ENCODE data around the gene RAI1. TPM values are rescaled to one million over a fixed set of nuclear protein-coding genes. Genes with fewer than 3 reads are reported as not detected.

The RAI1 gene
- total RNA-seq, 4 donors from 2014 or later, result 17.0 to 36.3 (median 22.3) TPM

DNA sequence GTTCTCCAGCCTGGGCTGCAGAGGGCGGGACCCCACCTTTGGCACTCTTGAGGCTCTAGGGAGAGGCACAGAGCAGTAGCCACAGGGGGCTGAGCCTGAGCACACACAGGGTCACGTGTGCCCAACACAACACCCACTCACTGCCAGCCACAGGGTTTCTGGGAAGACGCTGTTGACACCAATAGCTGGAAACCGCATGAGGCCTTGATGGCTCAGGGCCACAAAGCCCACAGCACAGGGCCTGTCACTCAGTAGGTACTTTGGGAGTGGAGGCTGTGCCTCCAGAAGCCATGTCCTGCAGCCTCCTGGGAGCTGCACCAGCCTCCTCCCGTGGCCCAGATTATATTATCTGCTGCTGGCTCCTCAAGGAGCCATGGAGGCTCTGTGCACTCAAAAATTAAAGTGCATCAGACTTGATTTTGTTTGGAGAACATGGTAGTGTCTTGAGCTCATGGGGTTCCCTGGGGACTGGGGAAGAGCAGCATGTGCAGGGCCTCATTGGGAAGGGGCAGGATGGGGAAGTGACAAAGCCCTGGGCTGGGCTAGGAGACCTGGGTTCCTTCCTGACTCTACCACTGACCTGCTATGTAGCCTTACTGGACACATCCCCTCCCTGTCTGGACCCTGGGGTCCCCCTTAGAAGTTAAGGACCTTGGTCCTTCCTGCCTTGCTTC lies 168.0 kb downstream of the RAI1 start:
- Histone ChIP-seq H3K4me3 (no peak overlapping the region), H3K36me3 (peaks cover 0 to 79% (median 4%) of the 10 kb centered on the region in 3 donors), H3K27ac (peak overlapping the region; percentile 65 to 82 (median 72)), H3K9me3 (no peaks in the 10 kb centered on the region), H3K27me3 (no peaks in the 10 kb centered on the region), H3K4me1 (peaks cover 23 to 73% (median 28%) of the 10 kb centered on the region in 3 donors)
- intact Hi-C loops (cut with DNase I), result no loop called here
- WGBS, 2 donors, result 20 to 33% methylated on average over 1 to 2 of the region's 5 CpGs
- TF ChIP-seq POLR2A (IDR thresholded peaks at IDR 0.05), result no peak
- TF ChIP-seq, protein P1, sequence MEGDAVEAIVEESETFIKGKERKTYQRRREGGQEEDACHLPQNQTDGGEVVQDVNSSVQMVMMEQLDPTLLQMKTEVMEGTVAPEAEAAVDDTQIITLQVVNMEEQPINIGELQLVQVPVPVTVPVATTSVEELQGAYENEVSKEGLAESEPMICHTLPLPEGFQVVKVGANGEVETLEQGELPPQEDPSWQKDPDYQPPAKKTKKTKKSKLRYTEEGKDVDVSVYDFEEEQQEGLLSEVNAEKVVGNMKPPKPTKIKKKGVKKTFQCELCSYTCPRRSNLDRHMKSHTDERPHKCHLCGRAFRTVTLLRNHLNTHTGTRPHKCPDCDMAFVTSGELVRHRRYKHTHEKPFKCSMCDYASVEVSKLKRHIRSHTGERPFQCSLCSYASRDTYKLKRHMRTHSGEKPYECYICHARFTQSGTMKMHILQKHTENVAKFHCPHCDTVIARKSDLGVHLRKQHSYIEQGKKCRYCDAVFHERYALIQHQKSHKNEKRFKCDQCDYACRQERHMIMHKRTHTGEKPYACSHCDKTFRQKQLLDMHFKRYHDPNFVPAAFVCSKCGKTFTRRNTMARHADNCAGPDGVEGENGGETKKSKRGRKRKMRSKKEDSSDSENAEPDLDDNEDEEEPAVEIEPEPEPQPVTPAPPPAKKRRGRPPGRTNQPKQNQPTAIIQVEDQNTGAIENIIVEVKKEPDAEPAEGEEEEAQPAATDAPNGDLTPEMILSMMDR (IDR thresholded peaks at IDR 0.05), result no peak
- no peak for DNase-seq

DNA sequence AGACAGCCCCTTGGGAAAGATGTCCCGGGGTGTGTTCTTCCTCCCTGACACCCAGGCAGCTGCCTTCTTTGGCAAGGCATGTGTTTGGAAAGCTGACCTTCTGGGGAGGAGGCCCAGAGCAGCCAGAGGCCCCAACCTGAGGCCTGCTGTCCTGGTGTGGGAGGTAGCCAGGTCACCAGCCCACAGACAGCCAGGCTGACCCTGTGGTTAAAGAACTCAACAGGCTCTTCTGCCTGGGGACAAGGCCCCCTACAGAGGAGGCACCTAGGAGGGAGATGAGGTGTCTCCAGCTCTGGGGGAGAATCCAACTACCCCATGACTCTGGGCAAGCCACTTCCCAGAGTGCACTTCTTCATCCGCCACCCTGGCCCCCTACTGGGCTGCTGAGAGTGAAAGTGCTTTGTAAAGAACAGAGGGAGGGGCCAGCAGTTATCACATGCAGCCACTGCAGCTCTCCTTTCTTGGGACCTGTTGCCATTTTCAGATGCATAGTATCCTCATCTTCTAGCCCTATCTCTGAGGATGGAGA lies 168.7 kb downstream of the RAI1 start:
- H3K27me3 ChIP-seq, result no peaks in the 10 kb centered on the region
- no peak for DNase-seq
- H3K36me3 ChIP-seq, result peaks cover 0 to 79% (median 4%) of the 10 kb centered on the region in 3 donors
- no peak for TF ChIP-seq POLR2A (IDR thresholded peaks at IDR 0.05)
- TF ChIP-seq, protein P1 (IDR thresholded peaks at IDR 0.05), result peak in 2 of 6 experiments; percentile 14 to 17
- no peak overlapping the region for H3K4me3 ChIP-seq
- peaks cover 25 to 74% (median 32%) of the 10 kb centered on the region in 3 donors for H3K4me1 ChIP-seq
- no peaks in the 10 kb centered on the region for H3K9me3 ChIP-seq
- WGBS, 2 donors, result 33% methylated on average over 1 of the region's 2 CpGs; no CpG with 5 or more reads in 1 of the 2 donors
- intact Hi-C loops (cut with DNase I), result no loop called here
- peak overlapping the region; percentile 65 to 82 (median 72) for H3K27ac ChIP-seq

DNA sequence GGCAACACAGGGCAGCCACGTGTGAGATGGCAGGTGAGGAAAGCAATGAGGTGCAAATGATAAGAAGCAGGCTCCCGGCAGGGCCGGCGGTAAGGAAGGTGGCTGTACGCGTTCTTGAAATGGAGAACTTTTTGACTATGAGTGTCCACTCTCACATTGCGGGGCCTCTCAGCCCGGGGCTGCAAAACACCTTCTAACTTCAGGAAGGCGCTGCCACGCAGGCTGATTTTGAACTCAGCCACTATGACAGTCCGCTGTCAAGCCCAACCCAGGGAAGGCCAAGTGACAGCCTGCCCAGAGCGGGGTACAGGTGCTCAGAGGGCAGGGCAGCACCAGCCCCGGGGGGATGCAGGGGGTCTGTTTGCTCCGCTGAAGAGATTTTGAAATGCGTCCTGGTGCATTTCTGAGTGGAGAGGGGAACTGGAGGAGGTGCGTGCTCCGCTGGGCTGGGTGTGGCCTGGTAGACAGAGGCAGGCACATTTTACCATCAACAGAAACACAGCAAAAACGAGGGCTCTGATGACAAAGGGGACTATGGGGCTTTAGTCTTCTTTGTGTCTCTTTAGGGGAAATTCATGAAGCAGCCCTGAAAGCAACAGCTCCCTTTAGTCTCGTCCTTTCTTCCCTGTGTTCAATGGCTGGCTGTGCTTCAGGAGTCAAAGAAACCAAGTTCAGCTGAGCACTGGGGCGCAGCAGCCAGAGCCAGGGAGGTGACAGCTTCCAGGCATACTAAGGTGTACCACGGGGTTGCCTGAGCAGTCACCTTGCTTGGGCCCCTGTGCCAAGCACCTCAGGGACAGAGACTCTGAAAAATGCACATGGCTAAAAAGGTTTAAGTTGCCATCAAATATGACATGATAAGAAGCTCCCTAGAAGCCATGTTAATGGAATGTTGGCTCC lies 170.1 kb downstream of the RAI1 start:
- peaks cover 34 to 79% (median 37%) of the 10 kb centered on the region in 3 donors for H3K4me1 ChIP-seq

DNA sequence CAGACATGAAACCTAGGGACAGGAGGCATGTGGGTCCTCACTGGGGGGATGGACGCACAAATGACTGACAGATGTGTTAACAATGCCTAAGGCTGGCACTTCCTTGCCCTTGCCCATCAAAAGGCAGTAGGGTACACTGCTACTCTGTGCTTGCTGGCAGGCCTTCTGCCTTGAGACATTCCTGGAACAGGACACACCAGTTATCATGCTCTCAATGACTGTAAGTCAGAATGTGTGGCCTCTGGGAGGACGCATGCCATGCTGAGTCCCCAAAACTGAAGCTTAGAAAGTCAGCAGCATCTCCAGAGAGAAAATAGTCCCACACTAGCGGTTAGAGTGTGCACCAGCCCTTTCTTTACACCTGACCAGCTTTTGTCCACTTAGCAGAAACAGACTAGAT lies 171.7 kb downstream of the RAI1 start:
- DNase-seq, result no peak
- TF ChIP-seq, protein P1 (IDR thresholded peaks at IDR 0.05), result no peak
- TF ChIP-seq POLR2A (IDR thresholded peaks at IDR 0.05), result no peak
- H3K4me1 ChIP-seq, result peaks cover 32 to 71% (median 37%) of the 10 kb centered on the region in 3 donors
- 88 to 97% methylated on average over 3 of the region's 3 CpGs for WGBS, 2 donors
- no peak overlapping the region for H3K4me3 ChIP-seq
- H3K36me3 ChIP-seq, result peaks cover 0 to 74% (median 4%) of the 10 kb centered on the region in 3 donors
- no peaks in the 10 kb centered on the region for H3K27me3 ChIP-seq
- intact Hi-C loops (cut with DNase I), result no loop called here
- peak overlapping the region in 1 of 4 donors; percentile 46 for H3K27ac ChIP-seq
- H3K9me3 ChIP-seq, result no peaks in the 10 kb centered on the region

More for the DNA sequence above, 170.1 kb downstream of the RAI1 start:
- Histone ChIP-seq H3K27ac (no peak overlapping the region), H3K36me3 (peaks cover 0 to 74% (median 4%) of the 10 kb centered on the region in 3 donors), H3K9me3 (no peaks in the 10 kb centered on the region), H3K27me3 (no peaks in the 10 kb centered on the region), H3K4me3 (no peak overlapping the region)
- intact Hi-C loops (cut with DNase I), result no loop called here
- TF ChIP-seq POLR2A (IDR thresholded peaks at IDR 0.05), result no peak
- TF ChIP-seq, protein P1 (IDR thresholded peaks at IDR 0.05), result no peak
- 84 to 92% methylated on average over 12 to 16 of the region's 21 CpGs for WGBS, 2 donors
- DNase-seq, result no peak

Data from esophagus squamous epithelium (tissue), 5 donors.